Right lobe of liver (tissue), 4 donors: ENCODE measurements around the gene KHDC1L.

Source experiments
- POLR2A ChIP-seq: fragments of 450-650 bp; IDR thresholded peaks from one replicate; pipeline ENCODE4 v1.6.1; 2017; ENCODE audit warnings: antibody characterized with exemption, mild to moderate bottlenecking
- TF ChIP-seq, protein P1 (sequence below), 4 donors: fragments of 200-600 bp in 3 of 4; fragments of 450-650 bp in 1 of 4; IDR thresholded peaks; one replicate each; pipeline versions ENCODE4 v1.5.1 to v1.8.0; 2016 to 2022; ENCODE audit warnings: antibody characterized with exemption in 4 of 4, mild to moderate bottlenecking in 2 of 4
- donor health status: DM: no; HTN: no; CAD: no.
- donor health status: DM: no; HTN: no; CAD: no.
- donor health status: DM: no; HTN: yes; CAD: no.

DNA sequence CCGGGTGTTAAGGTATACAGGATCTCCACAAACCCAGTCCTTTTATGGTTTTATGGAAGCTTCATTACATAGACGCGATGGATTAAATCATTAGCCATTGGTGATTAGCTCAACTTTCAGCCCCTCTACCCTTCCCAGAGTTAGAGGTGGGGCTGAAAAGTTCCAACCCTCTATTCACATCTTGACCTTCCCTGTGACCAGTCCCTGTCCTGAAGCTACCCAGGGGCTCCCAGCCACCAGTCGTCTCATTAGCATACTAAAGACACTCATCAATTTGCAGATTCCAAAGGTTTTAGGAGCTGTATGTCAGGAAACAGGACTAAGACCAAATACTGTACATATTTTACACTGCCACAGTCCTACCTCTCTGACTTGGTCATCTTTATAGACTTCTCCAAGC, 21.0 kb downstream of the KHDC1L start:
- no peak for TF ChIP-seq POLR2A
- TF ChIP-seq, protein P1, sequence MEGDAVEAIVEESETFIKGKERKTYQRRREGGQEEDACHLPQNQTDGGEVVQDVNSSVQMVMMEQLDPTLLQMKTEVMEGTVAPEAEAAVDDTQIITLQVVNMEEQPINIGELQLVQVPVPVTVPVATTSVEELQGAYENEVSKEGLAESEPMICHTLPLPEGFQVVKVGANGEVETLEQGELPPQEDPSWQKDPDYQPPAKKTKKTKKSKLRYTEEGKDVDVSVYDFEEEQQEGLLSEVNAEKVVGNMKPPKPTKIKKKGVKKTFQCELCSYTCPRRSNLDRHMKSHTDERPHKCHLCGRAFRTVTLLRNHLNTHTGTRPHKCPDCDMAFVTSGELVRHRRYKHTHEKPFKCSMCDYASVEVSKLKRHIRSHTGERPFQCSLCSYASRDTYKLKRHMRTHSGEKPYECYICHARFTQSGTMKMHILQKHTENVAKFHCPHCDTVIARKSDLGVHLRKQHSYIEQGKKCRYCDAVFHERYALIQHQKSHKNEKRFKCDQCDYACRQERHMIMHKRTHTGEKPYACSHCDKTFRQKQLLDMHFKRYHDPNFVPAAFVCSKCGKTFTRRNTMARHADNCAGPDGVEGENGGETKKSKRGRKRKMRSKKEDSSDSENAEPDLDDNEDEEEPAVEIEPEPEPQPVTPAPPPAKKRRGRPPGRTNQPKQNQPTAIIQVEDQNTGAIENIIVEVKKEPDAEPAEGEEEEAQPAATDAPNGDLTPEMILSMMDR (IDR thresholded peaks at IDR 0.05), result no peak
